AG04450 (cell line): Measurements from ENCODE around the gene RPS6KA1. TPM values are rescaled to one million over a fixed set of nuclear protein-coding genes. Genes with fewer than 3 reads are reported as not detected.

Source experiments
- CTCF ChIA-PET: fragments of 300-600, 350-600 bp; formaldehyde crosslinking; extraction: SDS; loops from one replicate; lab custom pipeline; 2022; ENCODE audit warnings: antibody characterized with exemption, inconsistent platforms; lab: Charles Lee
- POLR2A ChIA-PET: fragments of 350-600 bp; formaldehyde crosslinking; extraction: SDS; loops from one replicate; lab custom pipeline; 2021; ENCODE audit warnings: antibody characterized with exemption, inconsistent platforms; lab: Yijun Ruan, JAX
- DNase-seq: peaks from one replicate; pipeline ENCODE4 v3.0.0-alpha.2; 2011; ENCODE audit warnings: low read depth, low spot score
- H3K27ac ChIP-seq: one replicate; pipeline ENCODE4 v1.5.1; 2012; ENCODE audit warnings: low read depth, low read length, control low read depth
- H3K27me3 ChIP-seq: one replicate; pipeline ENCODE4 v1.6.0; 2012; ENCODE audit warnings: low read length; ENCODE audit not compliant: control insufficient read depth, insufficient read depth
- H3K4me3 ChIP-seq: 2 replicates; pipeline ENCODE4 v1.5.1; 2011; ENCODE audit warnings: mild to moderate bottlenecking, low read depth, low read length, control low read depth
- H3K9me3 ChIP-seq: 2 replicates; pipeline ENCODE4 v1.5.1; 2012; ENCODE audit warnings: low read length; ENCODE audit not compliant: control insufficient read depth, insufficient read depth
- polyA plus RNA-seq: library from polyadenylated mRNA; depleted of rRNA; stranded (reverse); fragments of >200 nt; gene quantifications from 2 replicates; pipeline ENCODE4 v1.2.3, GENCODE V29; 2011; rRNA removed
- small RNA-seq: library from RNA; depleted of rRNA; stranded (forward); fragments of <200 nt; gene quantifications from one replicate; pipeline ENCODE3, GENCODE V24; 2012; ENCODE audit warnings: low read depth; ENCODE audit not compliant: insufficient read length
- TF ChIP-seq, protein P1 (sequence below): IDR thresholded peaks from 2 replicates; pipeline ENCODE4 v1.5.1; 2011; ENCODE audit warnings: low read depth, low read length, control low read depth, inconsistent platforms

Gene RPS6KA1
- polyA plus RNA-seq, 1 experiment, result 2.8 TPM

DNA sequence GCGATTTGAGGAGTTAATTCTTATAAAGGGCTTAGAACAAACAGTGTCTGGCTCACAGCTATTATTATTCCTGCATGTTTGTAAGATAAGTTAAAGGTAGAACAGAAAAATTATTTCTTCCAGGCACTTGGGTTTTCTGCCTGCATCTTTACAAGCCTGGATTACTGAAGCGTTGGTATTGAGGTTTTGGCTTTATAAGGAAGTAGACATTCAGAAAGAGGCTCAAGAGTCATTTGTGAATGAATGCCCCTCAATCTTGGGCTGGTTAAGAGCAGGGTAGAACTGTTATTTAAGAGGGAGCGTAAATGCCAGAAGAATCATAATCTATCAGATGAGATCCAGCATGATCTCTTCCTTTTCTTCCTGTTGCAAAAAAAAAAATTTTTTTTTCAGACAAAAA, 89.0 kb downstream of the RPS6KA1 start:
- H3K27me3 ChIP-seq, result no peaks in the 10 kb centered on the region
- no peak overlapping the region for H3K27ac ChIP-seq
- CTCF ChIA-PET, result no interaction called here
- TF ChIP-seq, protein P1, sequence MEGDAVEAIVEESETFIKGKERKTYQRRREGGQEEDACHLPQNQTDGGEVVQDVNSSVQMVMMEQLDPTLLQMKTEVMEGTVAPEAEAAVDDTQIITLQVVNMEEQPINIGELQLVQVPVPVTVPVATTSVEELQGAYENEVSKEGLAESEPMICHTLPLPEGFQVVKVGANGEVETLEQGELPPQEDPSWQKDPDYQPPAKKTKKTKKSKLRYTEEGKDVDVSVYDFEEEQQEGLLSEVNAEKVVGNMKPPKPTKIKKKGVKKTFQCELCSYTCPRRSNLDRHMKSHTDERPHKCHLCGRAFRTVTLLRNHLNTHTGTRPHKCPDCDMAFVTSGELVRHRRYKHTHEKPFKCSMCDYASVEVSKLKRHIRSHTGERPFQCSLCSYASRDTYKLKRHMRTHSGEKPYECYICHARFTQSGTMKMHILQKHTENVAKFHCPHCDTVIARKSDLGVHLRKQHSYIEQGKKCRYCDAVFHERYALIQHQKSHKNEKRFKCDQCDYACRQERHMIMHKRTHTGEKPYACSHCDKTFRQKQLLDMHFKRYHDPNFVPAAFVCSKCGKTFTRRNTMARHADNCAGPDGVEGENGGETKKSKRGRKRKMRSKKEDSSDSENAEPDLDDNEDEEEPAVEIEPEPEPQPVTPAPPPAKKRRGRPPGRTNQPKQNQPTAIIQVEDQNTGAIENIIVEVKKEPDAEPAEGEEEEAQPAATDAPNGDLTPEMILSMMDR, result no peak
- POLR2A ChIA-PET, result no interaction called here
- no peak for DNase-seq
- H3K4me3 ChIP-seq, result no peak overlapping the region
- H3K9me3 ChIP-seq, result no peaks in the 10 kb centered on the region

Small RNA genes lying within 50 kb of the gene (small RNA-seq; reads per million reads assigned to genes)
- gene MIR1976 (not detected), gene RF00019 (not detected), gene RNU7-29P (not detected)

Other genes with a start within 250 kb of the RPS6KA1 start
- 307 and 326 TPM in 2 replicates for gene SH3BGRL3, start 249.7 kb upstream of the RPS6KA1 start, polyA plus RNA-seq
- 6.1 and 7.0 TPM in 2 replicates for gene UBXN11, start 223.1 kb upstream of the RPS6KA1 start, polyA plus RNA-seq
- gene CD52, start 211.8 kb upstream of the RPS6KA1 start, polyA plus RNA-seq, result not detected in 2 replicates
- gene CRYBG2, start 175.6 kb upstream of the RPS6KA1 start, polyA plus RNA-seq, result not detected in 2 replicates
- gene ZNF683, start 157.0 kb upstream of the RPS6KA1 start, polyA plus RNA-seq, result not detected in 2 replicates
- gene LIN28A, start 118.9 kb upstream of the RPS6KA1 start, polyA plus RNA-seq, result not detected in 2 replicates
- gene DHDDS, start 97.4 kb upstream of the RPS6KA1 start, polyA plus RNA-seq, result 45.0 and 51.7 TPM in 2 replicates
- gene HMGN2, start 57.3 kb upstream of the RPS6KA1 start, polyA plus RNA-seq, result 276 and 278 TPM in 2 replicates
- 16.4 and 23.8 TPM in 2 replicates for gene ARID1A, start 166.3 kb downstream of the RPS6KA1 start, polyA plus RNA-seq